ENCODE results near the gene TOP3A. TPM values are rescaled to one million over a fixed set of nuclear protein-coding genes. Genes with fewer than 3 reads are reported as not detected.
A peak's percentile ranks its signal among the peaks of the same experiment; 100 is the strongest.

Gene TOP3A
- total and polyA plus RNA-seq, 2 of the 13 experiments (the other 11 are each of a cell fraction or from before 2014, with no cell fraction given), result 16.9 to 36.8 TPM

DNA sequence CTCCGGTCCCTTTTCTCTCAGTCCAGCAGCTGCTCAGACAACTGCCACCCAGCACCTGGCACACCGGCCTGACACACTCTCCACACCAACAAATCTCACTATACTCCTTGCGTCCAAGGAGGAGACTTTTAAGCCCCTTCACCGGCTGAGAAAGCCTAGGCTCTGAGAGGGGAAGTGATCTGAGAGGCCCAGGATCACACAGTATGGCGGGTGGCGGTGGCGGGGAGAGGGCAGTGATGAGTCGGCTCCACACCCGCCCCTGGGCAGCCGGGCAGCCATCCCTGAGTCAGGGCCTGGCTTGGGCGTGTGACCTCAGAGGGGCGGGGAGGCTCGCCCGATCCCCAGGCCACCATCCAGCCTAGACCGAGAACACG, 56.8 kb downstream of the TOP3A start (continued):
- TF ChIP-seq ZKSCAN5 (CRISPR knock-in tag; IDR thresholded peaks at IDR 0.05), result no peak
- TF ChIP-seq ELF4 (CRISPR knock-in tag; IDR thresholded peaks at IDR 0.05; ENCODE audit: borderline replicate concordance), result no peak
- TF ChIP-seq, protein P1, sequence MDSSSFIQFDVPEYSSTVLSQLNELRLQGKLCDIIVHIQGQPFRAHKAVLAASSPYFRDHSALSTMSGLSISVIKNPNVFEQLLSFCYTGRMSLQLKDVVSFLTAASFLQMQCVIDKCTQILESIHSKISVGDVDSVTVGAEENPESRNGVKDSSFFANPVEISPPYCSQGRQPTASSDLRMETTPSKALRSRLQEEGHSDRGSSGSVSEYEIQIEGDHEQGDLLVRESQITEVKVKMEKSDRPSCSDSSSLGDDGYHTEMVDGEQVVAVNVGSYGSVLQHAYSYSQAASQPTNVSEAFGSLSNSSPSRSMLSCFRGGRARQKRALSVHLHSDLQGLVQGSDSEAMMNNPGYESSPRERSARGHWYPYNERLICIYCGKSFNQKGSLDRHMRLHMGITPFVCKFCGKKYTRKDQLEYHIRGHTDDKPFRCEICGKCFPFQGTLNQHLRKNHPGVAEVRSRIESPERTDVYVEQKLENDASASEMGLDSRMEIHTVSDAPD (CRISPR knock-in tag; IDR thresholded peaks at IDR 0.05), result no peak
- no peak for TF ChIP-seq ZNF136 (CRISPR knock-in tag; IDR thresholded peaks at IDR 0.05; ENCODE audit: low read depth)
- TF ChIP-seq, protein P2, sequence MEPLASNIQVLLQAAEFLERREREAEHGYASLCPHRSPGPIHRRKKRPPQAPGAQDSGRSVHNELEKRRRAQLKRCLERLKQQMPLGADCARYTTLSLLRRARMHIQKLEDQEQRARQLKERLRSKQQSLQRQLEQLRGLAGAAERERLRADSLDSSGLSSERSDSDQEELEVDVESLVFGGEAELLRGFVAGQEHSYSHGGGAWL (CRISPR knock-in tag; IDR thresholded peaks at IDR 0.05), result 0 out of 2 replicates have a peak, but pooled peaks have one; percentile 39
- TF ChIP-seq POLR2A (IDR thresholded peaks at IDR 0.05; ENCODE audit: insufficient read depth in 1 of 2, low read depth in 2 of 2, low read length in 2 of 2), result peak in 1 of 2 experiments; percentile 27; a peak in 1 of 4 replicates
- 0 out of 2 replicates have a peak, but pooled peaks have one; percentile 16 for TF ChIP-seq PHF21A (CRISPR knock-in tag; IDR thresholded peaks at IDR 0.05)
- TF ChIP-seq TARDBP (CRISPR knock-in tag; IDR thresholded peaks at IDR 0.05), result 0 out of 2 replicates have a peak, but pooled peaks have one; percentile 26
- TF ChIP-seq, protein P3, sequence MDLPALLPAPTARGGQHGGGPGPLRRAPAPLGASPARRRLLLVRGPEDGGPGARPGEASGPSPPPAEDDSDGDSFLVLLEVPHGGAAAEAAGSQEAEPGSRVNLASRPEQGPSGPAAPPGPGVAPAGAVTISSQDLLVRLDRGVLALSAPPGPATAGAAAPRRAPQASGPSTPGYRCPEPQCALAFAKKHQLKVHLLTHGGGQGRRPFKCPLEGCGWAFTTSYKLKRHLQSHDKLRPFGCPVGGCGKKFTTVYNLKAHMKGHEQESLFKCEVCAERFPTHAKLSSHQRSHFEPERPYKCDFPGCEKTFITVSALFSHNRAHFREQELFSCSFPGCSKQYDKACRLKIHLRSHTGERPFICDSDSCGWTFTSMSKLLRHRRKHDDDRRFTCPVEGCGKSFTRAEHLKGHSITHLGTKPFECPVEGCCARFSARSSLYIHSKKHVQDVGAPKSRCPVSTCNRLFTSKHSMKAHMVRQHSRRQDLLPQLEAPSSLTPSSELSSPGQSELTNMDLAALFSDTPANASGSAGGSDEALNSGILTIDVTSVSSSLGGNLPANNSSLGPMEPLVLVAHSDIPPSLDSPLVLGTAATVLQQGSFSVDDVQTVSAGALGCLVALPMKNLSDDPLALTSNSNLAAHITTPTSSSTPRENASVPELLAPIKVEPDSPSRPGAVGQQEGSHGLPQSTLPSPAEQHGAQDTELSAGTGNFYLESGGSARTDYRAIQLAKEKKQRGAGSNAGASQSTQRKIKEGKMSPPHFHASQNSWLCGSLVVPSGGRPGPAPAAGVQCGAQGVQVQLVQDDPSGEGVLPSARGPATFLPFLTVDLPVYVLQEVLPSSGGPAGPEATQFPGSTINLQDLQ (CRISPR knock-in tag; IDR thresholded peaks at IDR 0.05), result peak; percentile 34; the same call in 1 of the 2 replicates

Measured in HepG2 (cell line).